ENCODE results near the gene TBC1D10A.
"Not testable (repeated sequence)": the region's sequence is repeated elsewhere in the genome, so short reads cannot be mapped to it uniquely, and the experiment has no call there.

TBC1D10A gene

DNA sequence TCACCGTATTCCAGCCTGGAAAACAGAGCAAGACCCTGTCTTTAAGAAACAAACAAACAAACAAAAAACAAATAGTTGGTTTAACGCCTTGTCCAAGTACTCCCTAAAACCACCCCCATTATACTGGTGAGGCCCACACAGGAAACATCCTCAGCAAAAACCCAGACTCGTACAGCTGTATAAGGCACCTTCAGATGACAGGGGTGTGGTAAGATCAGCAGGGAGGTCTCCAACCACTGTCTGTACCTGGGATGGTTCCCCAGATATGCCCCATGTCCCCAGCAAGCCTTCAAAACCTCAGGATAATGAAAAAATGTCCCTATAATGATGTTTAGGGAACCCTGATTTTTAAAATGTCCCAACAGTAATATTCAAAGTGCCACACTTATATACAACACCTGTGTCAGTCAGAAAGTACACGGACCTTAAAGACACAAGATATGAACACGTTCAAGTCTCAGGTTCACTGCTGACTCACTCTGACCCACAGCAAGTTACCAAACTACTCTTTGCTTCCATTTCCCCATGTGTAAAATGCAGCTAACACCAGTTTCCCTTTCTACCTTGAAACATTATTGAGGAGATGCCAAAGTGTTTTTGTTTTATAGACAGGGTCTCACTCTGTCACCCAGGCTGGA is 20.6 kb upstream of the TBC1D10A start:
- DNase-seq (ENCODE audit: low read depth): no peak

DNA sequence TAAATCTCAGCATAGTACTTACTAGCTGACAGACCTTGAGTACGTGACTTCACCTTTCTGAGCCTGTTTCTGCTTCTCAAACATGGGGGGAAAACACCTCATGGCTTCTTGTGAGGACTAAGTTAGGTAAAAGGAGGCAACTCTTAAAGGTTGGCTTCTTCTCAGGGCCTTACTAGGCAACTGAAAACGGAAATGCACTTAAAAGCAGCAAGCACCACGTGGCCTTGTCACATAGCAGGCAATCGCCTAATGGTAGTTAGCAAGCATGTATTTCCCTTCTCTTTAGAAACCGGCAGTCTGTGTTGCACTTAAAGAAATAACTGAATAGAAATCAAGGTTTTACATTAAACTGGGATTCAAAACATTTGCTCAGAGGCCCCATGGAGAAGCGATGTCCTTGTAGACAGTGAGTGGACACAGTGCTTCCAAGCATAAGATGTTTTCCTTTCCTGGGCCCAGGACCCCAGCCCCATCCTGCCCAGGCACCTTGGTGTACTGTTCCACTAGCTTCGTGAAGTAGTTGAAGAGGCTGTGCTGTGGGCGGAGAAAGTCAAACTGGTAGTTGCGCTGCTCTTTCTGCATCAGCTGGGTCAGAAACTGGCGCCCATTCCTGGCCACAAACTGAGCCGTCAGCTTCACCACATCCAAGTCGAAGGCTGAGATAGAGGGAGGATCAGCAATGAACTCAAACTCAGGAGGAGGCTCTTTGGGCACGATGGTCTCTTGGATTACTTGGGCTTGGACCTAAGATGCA is 17.9 kb upstream of the TBC1D10A start:
- DNase-seq (ENCODE audit: low read depth): no peak

DNA sequence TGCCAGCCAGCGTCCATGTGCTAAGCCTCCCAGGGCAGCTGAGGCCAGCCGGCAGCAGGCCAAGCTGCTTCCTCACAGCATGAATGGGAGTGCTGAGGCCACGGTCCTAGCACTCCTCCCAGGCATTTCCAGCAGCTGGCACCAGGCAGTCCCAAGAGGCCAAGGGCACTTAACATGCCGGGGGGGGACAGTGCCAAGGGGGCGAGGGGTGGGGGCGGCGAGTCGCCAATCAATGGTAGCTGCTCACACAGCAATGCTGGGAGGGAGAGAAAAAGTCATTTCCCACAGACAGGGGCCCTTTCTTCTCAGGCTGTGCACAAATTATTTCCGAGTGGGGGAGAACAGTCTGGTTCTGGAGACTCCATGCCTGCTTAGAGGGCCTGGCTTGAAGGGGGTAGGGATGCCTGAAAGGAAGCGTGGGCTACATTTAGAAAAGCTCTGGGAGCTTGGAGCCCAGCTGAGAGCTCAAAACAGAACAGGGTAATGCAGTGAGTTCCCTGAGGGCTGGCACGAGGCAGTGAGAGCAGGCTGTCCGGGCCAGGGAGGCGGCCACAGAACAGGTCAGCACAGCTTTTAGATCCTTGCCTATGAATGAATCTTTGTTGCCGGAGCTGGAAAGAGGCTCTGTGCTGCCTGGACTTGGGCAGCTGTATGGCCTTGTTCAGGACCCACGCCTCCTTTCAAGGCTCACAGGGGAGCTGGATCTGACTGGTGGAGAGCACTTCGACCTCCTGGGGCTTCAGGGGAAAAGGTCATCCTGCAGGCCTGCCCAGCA is 14.4 kb upstream of the TBC1D10A start:
- no peak for DNase-seq (ENCODE audit: low read depth)

DNA sequence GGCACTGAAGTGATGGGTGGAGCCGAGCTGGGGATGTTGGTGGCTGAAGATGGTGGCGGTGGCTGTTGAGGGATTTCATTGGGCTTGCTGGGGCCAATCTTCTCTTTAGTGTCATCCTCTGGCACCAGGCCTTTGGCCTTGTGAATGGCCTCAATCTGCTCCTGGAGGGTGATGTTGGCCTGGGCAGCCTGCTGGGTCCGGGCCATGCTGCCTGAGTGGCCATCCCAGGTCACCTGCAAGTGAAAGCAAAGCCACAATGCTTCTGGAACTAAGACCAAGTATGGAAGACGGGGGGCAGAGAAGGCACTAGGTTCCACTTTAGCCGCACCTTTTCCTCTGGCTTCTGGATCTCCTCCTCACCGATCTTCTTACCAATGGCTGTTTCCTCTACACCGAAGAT is 12.1 kb upstream of the TBC1D10A start:
- DNase-seq (ENCODE audit: low read depth): no peak

DNA sequence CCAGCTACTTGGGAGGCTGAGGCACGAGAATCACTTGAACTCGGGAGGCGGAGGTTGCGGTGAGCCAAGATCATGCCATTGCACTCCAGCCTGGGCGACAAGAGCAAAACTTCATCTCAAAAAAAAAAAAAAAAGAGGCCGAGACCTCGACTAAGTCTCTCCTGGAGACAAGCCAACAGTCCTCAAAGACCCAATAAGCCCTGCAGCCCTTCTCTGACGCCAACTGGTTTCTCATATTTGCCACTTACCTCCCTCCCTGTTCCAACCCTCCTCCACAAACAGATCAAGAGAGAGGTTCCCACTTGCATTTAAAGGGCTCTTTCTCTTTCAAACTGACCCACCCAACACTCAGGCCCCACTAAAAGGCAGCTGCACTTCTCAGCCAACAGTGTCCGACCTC is 11.6 kb upstream of the TBC1D10A start:
- not testable (repeated sequence) for DNase-seq (ENCODE audit: low read depth)

DNA sequence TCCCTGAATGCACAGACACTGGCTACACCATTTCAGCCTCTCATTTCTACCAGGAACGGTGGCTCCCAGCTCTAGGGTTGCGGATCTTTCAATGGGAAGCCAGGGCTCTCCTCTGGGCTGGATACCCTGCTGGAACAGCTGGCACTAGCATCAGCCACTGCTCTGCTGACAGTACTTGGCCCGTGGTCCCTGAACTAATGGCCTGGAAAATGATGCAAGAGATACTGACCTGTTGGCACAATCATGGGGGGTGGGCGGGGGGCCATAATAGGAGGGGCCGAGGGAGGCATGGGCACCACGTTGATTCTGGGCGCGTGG is 10.7 kb upstream of the TBC1D10A start:
- DNase-seq (ENCODE audit: low read depth): no peak

DNA sequence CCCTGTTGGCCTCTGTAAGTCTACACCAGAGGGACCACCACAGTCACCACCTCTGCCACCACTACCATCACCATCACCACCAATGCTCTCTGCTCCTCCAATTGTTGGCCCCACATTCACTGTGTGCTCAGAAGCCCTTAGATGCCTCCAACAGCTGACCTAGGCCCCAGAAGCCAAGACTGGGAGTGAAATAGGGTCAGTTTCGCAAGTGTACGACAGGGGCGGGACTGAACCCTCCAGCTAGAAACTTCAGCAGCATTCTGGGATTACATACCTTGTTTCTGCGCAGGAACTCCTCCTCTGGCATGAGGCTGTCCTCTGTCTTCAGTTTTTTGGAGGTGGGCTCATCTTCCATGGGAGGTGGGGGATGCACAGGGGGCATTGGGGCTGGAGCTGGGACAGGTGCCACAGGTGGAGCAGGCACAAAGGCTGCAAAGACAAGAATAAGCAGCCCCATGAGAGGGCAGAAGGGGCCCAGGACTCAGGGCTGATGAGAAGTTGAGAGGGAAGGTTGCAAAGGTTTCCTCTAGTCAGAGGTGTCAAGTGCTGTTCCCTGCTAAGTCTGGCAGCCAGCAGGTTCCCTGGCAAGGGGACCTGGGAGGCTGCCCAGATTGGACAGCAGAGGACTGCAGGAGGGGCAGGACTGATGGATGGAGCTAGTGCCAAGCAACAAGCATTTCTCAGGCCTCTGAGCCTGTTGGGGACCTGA is 10.2 kb upstream of the TBC1D10A start:
- no peak for DNase-seq (ENCODE audit: low read depth)

DNA sequence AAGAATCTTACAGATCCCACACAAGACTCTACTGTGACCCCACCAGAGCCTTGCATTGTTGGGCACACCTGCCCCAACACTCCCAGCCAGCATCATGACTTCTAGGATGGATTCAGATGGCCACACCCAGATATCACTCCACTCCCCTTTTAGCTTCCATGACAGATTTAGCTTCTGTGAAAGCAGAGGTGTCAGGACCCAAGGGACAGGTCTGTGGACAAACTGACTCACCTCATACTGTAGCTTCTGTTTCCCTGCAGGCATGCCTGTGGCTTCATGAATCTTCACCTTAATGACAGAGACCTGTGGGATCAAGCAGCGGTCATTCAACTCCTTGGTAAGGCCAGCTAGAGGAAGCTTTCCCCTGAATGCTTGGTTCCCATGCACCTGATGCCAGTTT is 8.5 kb upstream of the TBC1D10A start:
- DNase-seq (ENCODE audit: low read depth): no peak

DNA sequence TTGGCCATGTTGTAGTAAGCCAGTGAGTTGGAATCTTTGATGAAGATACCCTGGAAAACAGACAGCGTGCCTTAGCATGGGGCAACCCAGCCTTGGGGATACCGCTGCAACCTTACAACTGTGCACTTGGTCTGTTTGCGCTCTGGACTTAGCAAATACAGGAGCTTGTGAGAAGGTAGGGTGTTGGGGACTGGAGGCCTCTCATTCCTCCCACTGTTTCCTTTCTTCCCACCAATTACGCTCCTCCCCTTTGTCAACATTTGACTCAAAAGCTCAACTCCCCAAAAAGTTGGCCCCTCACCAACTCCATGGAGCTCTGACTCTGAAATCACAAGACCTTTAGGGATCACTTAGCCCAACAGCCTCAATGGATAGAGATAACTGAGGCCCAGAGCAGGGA is 7.9 kb upstream of the TBC1D10A start:
- DNase-seq (ENCODE audit: low read depth): no peak

DNA sequence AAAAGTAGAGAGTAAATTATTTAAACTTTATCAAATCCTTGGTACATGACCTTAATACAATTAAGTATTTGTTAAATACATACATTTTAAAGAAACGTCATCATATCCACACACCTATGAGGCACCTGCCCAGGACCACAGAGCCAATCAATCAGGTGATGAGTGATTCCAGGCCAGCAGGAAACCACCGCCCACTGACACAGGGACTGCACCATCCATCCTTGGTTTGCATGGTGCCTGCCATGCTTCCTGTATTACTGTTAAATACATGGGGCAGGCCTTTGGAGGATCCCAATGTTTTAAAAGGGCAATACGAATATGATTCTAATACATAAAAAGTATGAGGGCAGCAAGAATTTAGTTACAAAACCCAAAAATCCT is 7.0 kb upstream of the TBC1D10A start:
- DNase-seq (ENCODE audit: low read depth): no peak

DNA sequence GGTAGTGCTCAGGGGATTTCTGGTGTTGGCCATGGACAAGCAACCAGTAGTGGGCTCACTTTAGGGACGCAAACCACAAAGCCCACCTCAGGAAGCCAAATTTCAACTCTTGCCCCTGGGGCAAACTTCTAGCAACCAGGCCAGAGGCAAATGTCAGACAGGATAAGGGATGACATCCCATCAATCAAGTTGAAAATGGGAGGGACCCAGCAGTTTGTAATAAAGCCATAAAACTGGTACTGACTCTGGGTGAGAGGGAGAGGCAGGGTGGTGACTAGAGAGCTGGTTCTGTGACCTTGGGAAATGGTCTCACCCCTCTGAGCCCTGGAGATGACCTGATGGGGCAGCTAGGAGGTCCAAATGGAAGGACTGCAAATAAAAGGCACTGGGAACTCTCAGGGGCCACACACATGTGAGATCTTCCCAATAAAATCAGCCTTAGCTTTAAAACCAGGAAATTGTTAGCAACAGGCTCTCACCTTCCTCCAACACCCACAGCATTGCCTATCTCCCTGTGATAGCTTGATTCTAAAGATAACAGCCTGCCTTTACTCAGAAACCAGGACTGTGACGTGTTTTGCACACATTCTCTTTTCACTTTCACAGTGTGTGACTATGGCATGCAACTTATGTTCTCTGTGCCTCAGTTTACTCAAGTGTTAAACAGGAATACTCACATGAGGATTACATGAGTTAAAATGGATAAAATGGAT is 6.4 kb upstream of the TBC1D10A start:
- DNase-seq (ENCODE audit: low read depth): no peak

DNA sequence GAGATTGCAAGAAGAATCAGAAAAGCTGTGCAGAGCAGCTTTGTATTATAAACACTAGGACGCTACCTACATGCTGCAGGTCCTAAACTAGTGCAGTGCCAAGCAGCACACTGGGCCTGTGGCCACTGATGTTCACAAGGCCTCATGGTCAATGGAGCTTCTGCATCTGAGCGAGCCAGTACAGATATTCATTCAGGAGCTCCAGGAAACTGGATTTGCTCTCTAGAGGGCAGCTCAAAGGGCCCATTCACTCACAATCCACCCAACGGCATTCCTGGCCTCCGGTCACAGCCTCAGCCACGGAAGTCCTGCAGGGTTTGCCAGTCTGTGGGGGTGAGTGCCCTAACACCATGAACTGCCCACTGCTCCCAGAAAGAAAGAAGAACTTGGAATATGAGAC is 5.8 kb upstream of the TBC1D10A start:
- no peak for DNase-seq (ENCODE audit: low read depth)

DNA sequence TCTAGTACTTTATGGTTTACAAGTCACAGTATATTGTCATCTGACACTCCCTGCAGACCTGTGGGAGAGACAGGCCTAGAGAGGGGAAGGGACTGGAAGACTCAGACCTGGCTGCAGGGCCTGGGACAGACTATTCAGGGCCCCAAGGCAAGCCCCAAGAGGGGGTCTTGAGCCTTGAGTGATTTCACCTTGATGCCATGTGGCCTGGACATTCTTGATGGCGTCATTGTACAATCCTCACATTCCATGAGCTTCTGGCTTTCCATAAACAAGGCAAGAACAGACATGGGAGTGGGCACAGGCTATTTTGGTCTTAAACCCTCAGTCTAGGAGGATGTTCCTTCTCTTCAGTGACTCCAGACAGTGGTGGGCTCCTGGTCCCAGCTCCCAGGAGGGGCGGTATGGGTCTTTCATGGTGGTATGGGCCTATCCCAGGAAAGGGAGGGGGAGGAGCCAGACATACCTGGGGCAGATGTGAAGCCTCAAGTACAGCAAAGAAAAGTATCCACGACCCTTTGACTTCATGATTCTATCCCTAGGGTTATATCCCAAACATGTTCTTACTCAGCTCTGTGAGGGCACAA is 1.8 kb upstream of the TBC1D10A start:
- DNase-seq (ENCODE audit: low read depth): no peak

DNA sequence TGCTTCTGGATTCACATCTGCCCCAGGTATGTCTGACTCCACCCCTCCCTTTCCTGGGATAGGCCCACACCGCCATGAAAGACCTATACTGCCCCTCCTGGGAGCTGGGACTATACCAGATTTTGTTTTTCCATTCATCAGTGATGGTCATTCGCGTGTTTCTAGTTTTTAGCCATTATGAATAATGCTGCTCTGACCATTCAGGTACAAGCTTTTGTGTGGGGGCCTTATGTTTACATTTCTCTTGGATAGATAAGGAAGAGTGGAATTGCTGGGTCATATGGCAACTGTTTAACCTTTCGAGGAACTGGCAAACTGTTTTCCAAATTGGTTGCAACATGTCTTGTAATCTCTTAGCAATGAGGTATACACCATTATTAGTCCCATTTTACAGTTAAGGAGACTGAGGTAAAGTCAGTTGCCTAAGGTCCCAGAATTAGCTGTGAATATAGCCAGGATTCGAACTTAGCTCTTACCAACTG is 1.2 kb upstream of the TBC1D10A start:
- DNase-seq (ENCODE audit: low read depth): no peak

DNA sequence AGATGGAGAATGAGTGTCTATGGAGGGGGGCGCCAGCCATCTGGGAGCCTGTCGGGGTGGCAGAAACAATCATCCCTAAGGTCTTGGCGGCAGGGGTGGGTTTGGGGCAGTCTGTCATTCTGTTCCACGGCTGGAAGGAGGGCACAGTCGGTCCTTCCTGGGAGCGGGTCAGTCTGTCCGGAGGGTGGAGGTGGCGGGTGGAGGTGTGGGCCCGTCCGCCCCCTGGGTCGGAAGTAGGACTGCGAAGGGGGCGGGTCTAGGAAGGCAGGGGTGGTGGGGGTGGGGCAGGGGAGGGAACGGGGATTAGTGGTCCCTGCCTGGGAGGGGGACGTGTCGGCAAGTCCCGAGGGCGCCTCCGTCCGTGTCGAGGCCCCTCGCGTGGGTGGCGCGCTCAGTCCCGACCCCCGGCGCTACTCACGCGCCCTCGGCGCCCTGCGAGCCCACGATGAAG is 461 bp downstream of the TBC1D10A start:
- no peak for DNase-seq (ENCODE audit: low read depth)

DNA sequence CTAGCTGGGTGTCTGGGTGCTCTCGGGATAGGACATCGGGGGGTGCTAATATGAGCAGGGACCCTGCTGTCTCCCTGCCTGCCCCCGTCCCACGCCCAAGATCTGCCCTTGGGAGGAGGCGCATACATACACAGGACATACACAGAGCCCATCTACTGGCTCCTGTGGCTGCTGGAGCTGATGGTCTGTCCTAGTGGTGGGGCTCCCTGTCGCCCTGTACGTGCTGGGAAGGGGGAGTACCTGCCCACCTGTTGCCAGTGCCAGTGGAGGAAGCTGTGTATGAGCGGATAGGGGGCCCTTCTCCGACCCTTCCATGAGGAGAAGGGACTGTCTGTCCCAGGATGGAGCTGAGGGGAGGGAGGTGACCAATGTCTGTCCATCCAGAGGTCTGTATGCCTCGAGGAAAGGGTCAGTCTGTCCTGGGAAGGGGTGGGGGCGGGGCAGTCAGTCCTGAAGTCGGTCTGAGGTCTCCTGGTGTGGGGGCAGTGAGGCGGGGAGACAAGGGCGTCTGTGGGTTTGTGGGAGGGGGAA is 952 bp downstream of the TBC1D10A start:
- no peak for DNase-seq (ENCODE audit: low read depth)

DNA sequence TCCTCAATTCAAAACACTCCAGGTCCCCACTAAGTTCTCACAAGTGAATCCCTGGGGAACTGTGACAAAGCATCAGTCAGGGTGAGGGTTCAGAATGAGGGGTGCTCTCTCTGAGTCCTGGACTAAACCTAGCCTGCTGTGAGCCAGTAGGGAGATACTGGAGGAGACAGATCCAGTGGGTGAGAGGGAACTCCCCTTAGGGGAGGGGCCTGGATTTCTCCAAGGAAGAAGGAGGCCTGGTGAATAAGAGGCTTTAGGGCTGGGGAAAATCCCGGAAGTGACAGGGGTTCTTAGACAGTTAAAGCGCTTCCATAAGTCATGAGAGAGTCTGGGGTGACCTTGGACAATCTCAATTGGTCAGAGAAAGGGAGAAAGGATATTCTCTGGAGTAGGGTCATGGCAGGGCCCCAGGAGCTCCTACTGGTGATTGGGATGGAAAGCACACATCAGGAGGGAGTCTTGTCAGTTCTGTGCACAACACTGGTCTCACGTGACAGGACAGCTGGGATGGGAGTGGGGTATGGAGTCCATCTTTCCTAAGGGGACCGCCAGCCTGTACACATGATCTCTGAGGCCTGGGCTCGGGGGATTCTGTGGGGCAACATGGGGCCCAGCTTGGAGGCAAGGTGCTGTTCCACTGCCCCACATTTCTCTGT is 1.5 kb downstream of the TBC1D10A start:
- peak; percentile 76 for DNase-seq (ENCODE audit: low read depth)

DNA sequence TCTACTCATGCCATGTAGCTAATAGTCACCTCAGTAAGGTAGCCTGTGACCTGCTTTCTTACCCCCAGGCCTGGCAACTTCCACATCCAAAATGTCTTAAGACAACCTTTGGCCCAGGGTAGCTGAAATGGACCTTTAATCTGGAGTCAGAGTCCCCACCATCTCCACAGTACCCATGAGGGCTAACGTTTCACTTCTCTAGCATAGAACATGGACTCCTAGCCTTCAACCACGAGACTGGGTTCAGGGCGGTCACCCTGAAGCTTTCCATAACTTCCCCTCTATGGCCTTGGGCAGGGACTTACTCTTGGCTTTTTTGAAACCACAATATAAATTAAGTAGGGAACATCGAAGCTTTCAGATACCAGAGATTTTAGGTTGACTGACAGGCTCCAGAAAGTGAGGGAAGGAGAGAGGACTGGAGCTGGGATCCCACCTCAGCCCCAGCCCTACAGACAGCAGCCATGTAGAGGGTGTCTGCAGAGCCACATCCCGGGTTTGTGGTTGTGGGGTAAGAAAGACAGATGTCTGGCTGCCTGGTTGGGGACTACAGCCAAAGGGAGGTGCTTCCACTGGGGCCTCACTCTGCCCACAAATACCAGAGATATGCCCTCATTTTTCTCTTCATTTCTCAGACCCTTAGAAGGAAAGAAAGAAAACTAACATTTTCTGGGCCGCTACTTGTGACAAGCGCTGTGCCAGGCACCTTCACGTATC is 2.6 kb downstream of the TBC1D10A start:
- DNase-seq (ENCODE audit: low read depth): no peak

DNA sequence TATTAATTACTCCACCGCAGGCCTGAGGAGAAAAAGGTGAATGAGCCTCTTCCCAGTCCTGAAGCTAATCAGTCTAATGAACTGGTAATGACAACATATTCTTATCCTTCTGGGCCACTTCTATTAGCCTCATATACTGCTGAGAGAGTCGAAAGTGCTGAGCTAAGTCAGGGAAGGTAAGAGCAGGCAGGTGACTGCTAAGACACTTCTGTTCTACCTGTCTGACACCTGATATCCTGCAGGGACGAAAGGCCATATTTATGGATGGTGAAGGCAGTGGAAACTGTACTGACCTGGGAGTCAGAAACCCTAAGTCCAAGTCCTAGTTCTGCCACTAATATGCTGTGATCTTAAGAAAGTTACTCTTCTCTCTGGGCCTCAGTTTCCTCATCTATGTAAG is 3.5 kb downstream of the TBC1D10A start:
- no peak for DNase-seq (ENCODE audit: low read depth)

DNA sequence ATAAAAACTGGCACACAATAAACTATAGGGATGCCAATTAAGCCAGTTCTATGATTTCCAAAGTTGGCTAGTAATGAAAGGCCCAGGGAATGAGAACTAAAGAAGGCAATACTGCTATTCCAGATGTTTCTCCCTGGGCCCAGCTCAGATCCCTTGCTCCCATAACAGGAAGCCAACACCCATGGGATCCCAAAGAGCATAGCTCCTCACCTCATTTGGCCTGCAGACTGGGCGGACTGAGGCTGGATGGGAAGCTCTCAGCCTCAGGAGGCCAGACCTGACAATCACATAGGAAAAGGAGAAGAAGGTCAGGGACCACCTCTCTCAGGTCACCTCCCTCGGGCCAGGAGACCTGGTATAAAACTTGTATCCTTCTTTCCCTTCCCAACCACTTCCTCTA is 5.3 kb downstream of the TBC1D10A start:
- no peak for DNase-seq (ENCODE audit: low read depth)

Data from GM04503 (cell line).